ENCODE data around the gene CD164.
"Not testable (repeated sequence)": the region's sequence is repeated elsewhere in the genome, so short reads cannot be mapped to it uniquely, and the experiment has no call there.

Gene CD164

DNA sequence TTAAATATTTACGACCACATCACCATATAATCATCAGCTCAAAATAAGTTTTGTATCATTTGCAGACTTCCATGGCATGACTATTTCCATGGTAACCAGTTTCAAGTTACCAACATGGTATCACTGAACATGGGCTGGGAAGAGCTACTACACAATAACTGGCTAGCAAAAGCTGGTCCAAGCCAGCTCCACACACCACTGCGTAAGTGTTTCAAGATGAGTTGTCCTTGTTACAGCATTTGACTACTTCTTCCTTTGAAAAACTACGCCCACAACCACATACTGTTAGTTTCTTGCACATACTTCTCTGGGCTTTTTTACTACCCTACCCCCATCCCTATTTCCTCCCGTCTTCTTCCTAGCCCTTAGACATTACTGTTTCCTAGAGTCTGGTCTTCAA lies 8.5 kb downstream of the CD164 start:
- Histone ChIP-seq H3K9me3 (ENCODE audit: severe bottlenecking) (no peaks in the 10 kb centered on the region), H3K36me3 (peaks cover 85% of the 10 kb centered on the region), H3K4me3 (ENCODE audit: low read depth, low read length) (no peak overlapping the region), H3K27ac (no peak overlapping the region), H3K27me3 (ENCODE audit: insufficient read depth, low read depth, severe bottlenecking) (no peaks in the 10 kb centered on the region)
- TF ChIP-seq, protein P1, sequence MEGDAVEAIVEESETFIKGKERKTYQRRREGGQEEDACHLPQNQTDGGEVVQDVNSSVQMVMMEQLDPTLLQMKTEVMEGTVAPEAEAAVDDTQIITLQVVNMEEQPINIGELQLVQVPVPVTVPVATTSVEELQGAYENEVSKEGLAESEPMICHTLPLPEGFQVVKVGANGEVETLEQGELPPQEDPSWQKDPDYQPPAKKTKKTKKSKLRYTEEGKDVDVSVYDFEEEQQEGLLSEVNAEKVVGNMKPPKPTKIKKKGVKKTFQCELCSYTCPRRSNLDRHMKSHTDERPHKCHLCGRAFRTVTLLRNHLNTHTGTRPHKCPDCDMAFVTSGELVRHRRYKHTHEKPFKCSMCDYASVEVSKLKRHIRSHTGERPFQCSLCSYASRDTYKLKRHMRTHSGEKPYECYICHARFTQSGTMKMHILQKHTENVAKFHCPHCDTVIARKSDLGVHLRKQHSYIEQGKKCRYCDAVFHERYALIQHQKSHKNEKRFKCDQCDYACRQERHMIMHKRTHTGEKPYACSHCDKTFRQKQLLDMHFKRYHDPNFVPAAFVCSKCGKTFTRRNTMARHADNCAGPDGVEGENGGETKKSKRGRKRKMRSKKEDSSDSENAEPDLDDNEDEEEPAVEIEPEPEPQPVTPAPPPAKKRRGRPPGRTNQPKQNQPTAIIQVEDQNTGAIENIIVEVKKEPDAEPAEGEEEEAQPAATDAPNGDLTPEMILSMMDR (IDR thresholded peaks at IDR 0.05; ENCODE audit: low read depth, low read length), result no peak
- no peak for DNase-seq

DNA sequence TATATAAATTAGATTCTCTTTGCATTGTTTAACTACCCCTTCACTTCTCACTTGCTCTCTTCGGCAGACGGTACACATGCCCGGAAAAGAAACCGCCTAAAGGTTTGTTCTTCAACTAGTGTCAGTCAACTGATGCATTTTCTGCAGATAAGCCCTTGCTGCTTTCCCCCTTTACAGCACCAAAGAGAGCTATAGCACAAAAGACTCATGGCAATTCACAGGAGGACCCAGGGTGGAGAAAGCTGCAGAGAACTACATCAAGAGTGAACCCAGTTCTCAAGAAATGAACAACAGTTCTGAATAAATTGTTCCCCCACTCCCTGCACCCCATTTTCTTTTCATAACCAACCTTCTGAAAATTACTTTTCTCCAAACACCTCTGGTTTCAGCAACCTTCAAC lies 8.9 kb downstream of the CD164 start:
- Histone ChIP-seq H3K27me3 (ENCODE audit: insufficient read depth, low read depth, severe bottlenecking) (no peaks in the 10 kb centered on the region), H3K27ac (no peak overlapping the region), H3K4me3 (ENCODE audit: low read depth, low read length) (no peak overlapping the region), H3K36me3 (peaks cover 87% of the 10 kb centered on the region), H3K9me3 (ENCODE audit: severe bottlenecking) (no peaks in the 10 kb centered on the region)
- DNase-seq, result no peak
- TF ChIP-seq, protein P1 (IDR thresholded peaks at IDR 0.05; ENCODE audit: low read depth, low read length), result no peak

DNA sequence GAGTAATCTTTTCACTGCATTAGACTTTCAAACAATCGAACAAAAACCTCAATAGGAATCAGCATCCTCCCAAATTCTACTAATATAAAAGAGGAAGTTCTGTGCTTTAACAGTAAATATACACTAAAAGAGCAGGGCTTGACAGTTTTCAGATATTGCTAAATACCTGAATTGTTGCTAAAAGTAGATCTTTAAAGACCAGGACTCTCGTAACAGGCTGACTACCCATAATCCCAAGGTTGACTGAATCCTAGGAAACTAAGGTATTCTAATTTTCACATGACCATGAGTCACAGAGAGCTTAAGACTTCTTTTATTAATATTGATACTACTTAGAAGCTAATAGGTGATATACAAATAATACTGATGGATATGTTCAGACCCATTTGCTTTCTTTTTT lies 10.1 kb downstream of the CD164 start:
- Histone ChIP-seq H3K9me3 (ENCODE audit: severe bottlenecking) (no peaks in the 10 kb centered on the region), H3K27ac (no peak overlapping the region), H3K27me3 (ENCODE audit: insufficient read depth, low read depth, severe bottlenecking) (no peaks in the 10 kb centered on the region), H3K4me3 (ENCODE audit: low read depth, low read length) (no peak overlapping the region), H3K36me3 (peaks cover 84% of the 10 kb centered on the region)
- TF ChIP-seq, protein P1 (IDR thresholded peaks at IDR 0.05; ENCODE audit: low read depth, low read length), result no peak
- DNase-seq, result no peak

DNA sequence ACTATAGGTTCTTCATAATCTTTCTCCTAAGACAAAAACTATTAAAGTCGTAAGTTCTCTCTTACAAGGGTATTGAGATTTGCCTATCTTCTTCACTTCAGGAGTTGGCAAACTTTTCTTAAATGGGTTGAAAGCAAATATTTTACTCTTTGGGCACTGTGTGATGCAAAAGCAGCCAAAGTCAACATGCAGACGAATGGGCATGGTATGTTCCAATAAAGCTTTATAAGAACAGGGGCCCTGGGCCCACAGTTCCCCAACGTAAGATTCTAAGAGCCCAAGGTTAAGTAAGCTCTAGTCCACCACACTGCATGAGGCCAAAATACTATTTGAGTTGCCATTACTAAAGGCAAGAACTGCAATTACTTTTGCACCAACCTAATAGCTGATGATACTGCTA lies 11.5 kb downstream of the CD164 start:
- TF ChIP-seq, protein P1 (IDR thresholded peaks at IDR 0.05; ENCODE audit: low read depth, low read length), result no peak
- DNase-seq, result no peak
- peaks cover 84% of the 10 kb centered on the region for H3K36me3 ChIP-seq

DNA sequence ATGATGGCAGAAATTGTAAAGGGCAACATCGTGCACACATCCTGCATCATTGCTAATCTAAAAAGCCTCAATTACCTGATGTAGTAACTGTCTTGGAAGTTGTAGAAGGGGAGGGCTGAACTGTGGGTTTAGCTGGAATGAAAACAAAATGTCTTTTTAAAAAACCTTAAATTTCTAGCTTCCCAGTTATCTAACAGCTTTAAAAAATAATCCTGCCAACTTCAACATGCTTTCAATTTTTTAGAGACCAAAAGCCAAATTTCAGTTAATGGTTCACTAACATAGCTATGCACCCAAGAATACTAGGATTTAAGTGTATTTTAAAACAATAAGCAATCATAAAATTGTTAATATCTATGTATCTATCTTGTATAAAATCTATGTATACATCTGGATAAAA lies 11.9 kb downstream of the CD164 start:
- H3K4me3 ChIP-seq (ENCODE audit: low read depth, low read length), result no peak overlapping the region
- H3K27ac ChIP-seq, result no peak overlapping the region
- no peak for DNase-seq
- no peaks in the 10 kb centered on the region for H3K27me3 ChIP-seq (ENCODE audit: insufficient read depth, low read depth, severe bottlenecking)
- no peaks in the 10 kb centered on the region for H3K9me3 ChIP-seq (ENCODE audit: severe bottlenecking)
- H3K36me3 ChIP-seq, result peaks cover 82% of the 10 kb centered on the region
- TF ChIP-seq, protein P1 (IDR thresholded peaks at IDR 0.05; ENCODE audit: low read depth, low read length), result no peak

More for the DNA sequence above, 11.5 kb downstream of the CD164 start:
- Histone ChIP-seq H3K27me3 (ENCODE audit: insufficient read depth, low read depth, severe bottlenecking) (no peaks in the 10 kb centered on the region), H3K4me3 (ENCODE audit: low read depth, low read length) (no peak overlapping the region), H3K27ac (no peak overlapping the region), H3K9me3 (ENCODE audit: severe bottlenecking) (no peaks in the 10 kb centered on the region)

DNA sequence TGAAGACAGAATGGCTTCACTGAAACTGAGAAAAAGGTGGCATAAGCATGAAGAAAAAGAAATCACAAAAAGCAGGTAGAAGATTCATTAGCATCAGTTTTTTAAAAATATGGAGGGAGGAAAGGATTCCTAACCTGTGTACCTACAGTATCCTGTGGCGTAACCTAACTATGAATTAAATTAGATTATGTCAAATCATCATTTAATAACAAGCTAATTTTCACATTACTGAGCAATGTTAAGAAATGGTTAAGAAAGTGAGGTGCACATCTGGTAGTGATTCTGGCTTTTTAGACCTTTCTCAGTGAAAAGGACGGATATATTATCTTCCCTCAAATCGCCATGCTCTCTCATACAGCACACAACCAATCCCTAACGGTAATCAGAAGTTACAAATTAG lies 12.5 kb downstream of the CD164 start:
- H3K4me3 ChIP-seq (ENCODE audit: low read depth, low read length), result no peak overlapping the region
- H3K36me3 ChIP-seq, result peaks cover 79% of the 10 kb centered on the region
- no peak for DNase-seq
- H3K9me3 ChIP-seq (ENCODE audit: severe bottlenecking), result no peaks in the 10 kb centered on the region
- H3K27me3 ChIP-seq (ENCODE audit: insufficient read depth, low read depth, severe bottlenecking), result no peaks in the 10 kb centered on the region
- no peak overlapping the region for H3K27ac ChIP-seq
- TF ChIP-seq, protein P1 (IDR thresholded peaks at IDR 0.05; ENCODE audit: low read depth, low read length), result no peak

DNA sequence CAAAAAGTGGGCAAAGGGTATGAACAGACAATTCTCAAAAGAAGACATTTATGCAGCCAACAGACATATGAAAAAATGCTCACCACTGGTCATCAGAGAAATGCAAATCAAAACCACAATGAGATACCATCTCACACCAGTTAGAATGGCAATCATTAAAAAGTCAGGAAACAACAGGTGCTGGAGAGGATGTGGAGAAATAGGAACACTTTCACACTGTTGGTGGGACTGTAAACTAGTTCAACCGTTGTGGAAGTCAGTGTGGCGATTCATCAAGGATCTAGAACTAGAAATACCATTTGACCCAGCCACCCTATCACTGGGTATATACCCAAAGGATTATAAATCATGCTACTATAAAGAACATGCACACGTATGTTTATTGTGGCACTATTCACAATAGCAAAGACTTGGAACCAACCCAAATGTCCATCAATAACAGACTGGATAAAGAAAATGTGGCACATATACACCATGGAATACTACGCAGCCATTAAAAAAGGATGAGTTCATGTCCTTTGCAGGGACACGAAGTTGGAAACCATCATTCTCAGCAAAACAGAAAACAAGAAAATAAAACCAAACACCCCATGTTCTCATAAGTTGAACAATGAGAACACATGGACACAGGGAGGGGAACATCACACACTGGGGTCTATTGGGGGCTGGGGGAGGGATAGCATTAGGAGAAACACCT lies 17.7 kb downstream of the CD164 start:
- H3K27ac ChIP-seq; H3K27me3 ChIP-seq (ENCODE audit: insufficient read depth, low read depth, severe bottlenecking); DNase-seq; H3K9me3 ChIP-seq (ENCODE audit: severe bottlenecking); H3K4me3 ChIP-seq (ENCODE audit: low read depth, low read length): not testable (repeated sequence)
- peaks cover 69% of the 10 kb centered on the region for H3K36me3 ChIP-seq
